ENCODE results near the gene KCNMA1.

The KCNMA1 gene

GRCh38 chr10:77120666-77121376 is 516.8 kb downstream of the KCNMA1 start:
- no peaks in the 10 kb centered on the region for H3K36me3 ChIP-seq (ENCODE audit: insufficient read depth, low read length)
- no peak overlapping the region for H3K4me3 ChIP-seq (ENCODE audit: low read length)
- no peaks in the 10 kb centered on the region for H3K4me1 ChIP-seq (ENCODE audit: control insufficient read depth, insufficient read depth, low read length)
- no peaks in the 10 kb centered on the region for H3K9me3 ChIP-seq (replicated peaks; ENCODE audit: low read length)
- H3K4me2 ChIP-seq (ENCODE audit: low read length) = no peak overlapping the region
- no peaks in the 10 kb centered on the region for H3K27me3 ChIP-seq (ENCODE audit: control insufficient read depth, insufficient read depth, low read length)
- H3K9ac ChIP-seq (ENCODE audit: low read depth, low read length) = no peak overlapping the region

- H3K4me2 ChIP-seq (ENCODE audit: low read length) = no peak overlapping the region
- H3K4me3 ChIP-seq (ENCODE audit: low read length) = no peak overlapping the region
- H3K27me3 ChIP-seq (ENCODE audit: control insufficient read depth, insufficient read depth, low read length) = no peaks in the 10 kb centered on the region
- no peaks in the 10 kb centered on the region for H3K9me3 ChIP-seq (replicated peaks; ENCODE audit: low read length)
- no peak overlapping the region for H3K9ac ChIP-seq (ENCODE audit: low read depth, low read length)
- no peaks in the 10 kb centered on the region for H3K4me1 ChIP-seq (ENCODE audit: control insufficient read depth, insufficient read depth, low read length)
- no peaks in the 10 kb centered on the region for H3K36me3 ChIP-seq (ENCODE audit: insufficient read depth, low read length)
These were observed 517.6 kb downstream of the KCNMA1 start for GRCh38 chr10:77120012-77120411.

- no peaks in the 10 kb centered on the region for H3K36me3 ChIP-seq (ENCODE audit: insufficient read depth, low read length)
- no peaks in the 10 kb centered on the region for H3K9me3 ChIP-seq (replicated peaks; ENCODE audit: low read length)
- no peak overlapping the region for H3K4me2 ChIP-seq (ENCODE audit: low read length)
- no peak overlapping the region for H3K4me3 ChIP-seq (ENCODE audit: low read length)
- H3K27me3 ChIP-seq (ENCODE audit: control insufficient read depth, insufficient read depth, low read length) = no peaks in the 10 kb centered on the region
- H3K4me1 ChIP-seq (ENCODE audit: control insufficient read depth, insufficient read depth, low read length) = no peaks in the 10 kb centered on the region
- no peak overlapping the region for H3K9ac ChIP-seq (ENCODE audit: low read depth, low read length)
These were observed 518.9 kb downstream of the KCNMA1 start for GRCh38 chr10:77118603-77119282.

GRCh38 chr10:77117501-77117900 is 520.1 kb downstream of the KCNMA1 start:
- Histone ChIP-seq H3K36me3 (ENCODE audit: insufficient read depth, low read length) (no peaks in the 10 kb centered on the region), H3K9me3 (replicated peaks; ENCODE audit: low read length) (no peaks in the 10 kb centered on the region), H3K4me1 (ENCODE audit: control insufficient read depth, insufficient read depth, low read length) (peaks cover 1% of the 10 kb centered on the region), H3K4me2 (ENCODE audit: low read length) (no peak overlapping the region), H3K9ac (ENCODE audit: low read depth, low read length) (no peak overlapping the region), H3K27me3 (ENCODE audit: control insufficient read depth, insufficient read depth, low read length) (no peaks in the 10 kb centered on the region), H3K4me3 (ENCODE audit: low read length) (no peak overlapping the region)

- H3K4me3 ChIP-seq (ENCODE audit: low read length) = no peak overlapping the region
- H3K9me3 ChIP-seq (replicated peaks; ENCODE audit: low read length) = no peaks in the 10 kb centered on the region
- H3K27me3 ChIP-seq (ENCODE audit: control insufficient read depth, insufficient read depth, low read length) = no peaks in the 10 kb centered on the region
- H3K4me2 ChIP-seq (ENCODE audit: low read length) = no peak overlapping the region
- no peaks in the 10 kb centered on the region for H3K36me3 ChIP-seq (ENCODE audit: insufficient read depth, low read length)
- no peak overlapping the region for H3K9ac ChIP-seq (ENCODE audit: low read depth, low read length)
- peaks cover 7% of the 10 kb centered on the region for H3K4me1 ChIP-seq (ENCODE audit: control insufficient read depth, insufficient read depth, low read length)
These were observed 520.7 kb downstream of the KCNMA1 start for GRCh38 chr10:77116904-77117303.

GRCh38 chr10:77114181-77114821 is 523.3 kb downstream of the KCNMA1 start:
- H3K9ac ChIP-seq (ENCODE audit: low read depth, low read length) = no peak overlapping the region
- H3K4me2 ChIP-seq (ENCODE audit: low read length) = no peak overlapping the region
- H3K36me3 ChIP-seq (ENCODE audit: insufficient read depth, low read length) = no peaks in the 10 kb centered on the region

GRCh38 chr10:77111611-77112550 is 525.7 kb downstream of the KCNMA1 start:
- Histone ChIP-seq H3K27me3 (ENCODE audit: control insufficient read depth, insufficient read depth, low read length) (no peaks in the 10 kb centered on the region), H3K4me3 (ENCODE audit: low read length) (no peak overlapping the region), H3K9ac (ENCODE audit: low read depth, low read length) (no peak overlapping the region), H3K36me3 (ENCODE audit: insufficient read depth, low read length) (no peaks in the 10 kb centered on the region), H3K9me3 (replicated peaks; ENCODE audit: low read length) (no peaks in the 10 kb centered on the region), H3K4me2 (ENCODE audit: low read length) (peak overlapping the region; percentile 30), H3K4me1 (ENCODE audit: control insufficient read depth, insufficient read depth, low read length) (peaks cover 11% of the 10 kb centered on the region)

More at GRCh38 chr10:77114181-77114821, 523.3 kb downstream of the KCNMA1 start:
- Histone ChIP-seq H3K27me3 (ENCODE audit: control insufficient read depth, insufficient read depth, low read length) (no peaks in the 10 kb centered on the region), H3K9me3 (replicated peaks; ENCODE audit: low read length) (no peaks in the 10 kb centered on the region), H3K4me3 (ENCODE audit: low read length) (no peak overlapping the region), H3K4me1 (ENCODE audit: control insufficient read depth, insufficient read depth, low read length) (peaks cover 11% of the 10 kb centered on the region)

- no peak overlapping the region for H3K4me3 ChIP-seq (ENCODE audit: low read length)
- H3K4me2 ChIP-seq (ENCODE audit: low read length) = no peak overlapping the region
- H3K9me3 ChIP-seq (replicated peaks; ENCODE audit: low read length) = no peaks in the 10 kb centered on the region
- H3K4me1 ChIP-seq (ENCODE audit: control insufficient read depth, insufficient read depth, low read length) = peaks cover 11% of the 10 kb centered on the region
- H3K27me3 ChIP-seq (ENCODE audit: control insufficient read depth, insufficient read depth, low read length) = no peaks in the 10 kb centered on the region
- H3K9ac ChIP-seq (ENCODE audit: low read depth, low read length) = no peak overlapping the region
- no peaks in the 10 kb centered on the region for H3K36me3 ChIP-seq (ENCODE audit: insufficient read depth, low read length)
These were observed 526.9 kb downstream of the KCNMA1 start for GRCh38 chr10:77110757-77111156.

- H3K4me3 ChIP-seq (ENCODE audit: low read length) = no peak overlapping the region
- no peak overlapping the region for H3K9ac ChIP-seq (ENCODE audit: low read depth, low read length)
- H3K27me3 ChIP-seq (ENCODE audit: control insufficient read depth, insufficient read depth, low read length) = no peaks in the 10 kb centered on the region
- H3K36me3 ChIP-seq (ENCODE audit: insufficient read depth, low read length) = no peaks in the 10 kb centered on the region
- H3K4me1 ChIP-seq (ENCODE audit: control insufficient read depth, insufficient read depth, low read length) = peaks cover 18% of the 10 kb centered on the region
- no peak overlapping the region for H3K4me2 ChIP-seq (ENCODE audit: low read length)
- no peaks in the 10 kb centered on the region for H3K9me3 ChIP-seq (replicated peaks; ENCODE audit: low read length)
These were observed 528.1 kb downstream of the KCNMA1 start for GRCh38 chr10:77109351-77109994.

GRCh38 chr10:77106676-77107075 is 530.9 kb downstream of the KCNMA1 start:
- H3K36me3 ChIP-seq (ENCODE audit: insufficient read depth, low read length) = no peaks in the 10 kb centered on the region
- H3K4me2 ChIP-seq (ENCODE audit: low read length) = no peak overlapping the region
- peaks cover 17% of the 10 kb centered on the region for H3K4me1 ChIP-seq (ENCODE audit: control insufficient read depth, insufficient read depth, low read length)
- no peaks in the 10 kb centered on the region for H3K9me3 ChIP-seq (replicated peaks; ENCODE audit: low read length)
- H3K4me3 ChIP-seq (ENCODE audit: low read length) = no peak overlapping the region
- H3K27me3 ChIP-seq (ENCODE audit: control insufficient read depth, insufficient read depth, low read length) = no peaks in the 10 kb centered on the region
- H3K9ac ChIP-seq (ENCODE audit: low read depth, low read length) = no peak overlapping the region

Measured in skeletal muscle satellite cell (primary cell).